Activated T-helper 17 cell treated with anti-CD3 and anti-CD28 coated beads, Interleukin-2, amount 50 U/mL, for 72 hours (primary cell): ENCODE data around the gene SPATA1. TPM values are rescaled to one million over a fixed set of nuclear protein-coding genes. Genes with fewer than 3 reads are reported as not detected.
A peak's percentile ranks its signal among the peaks of the same experiment; 100 is the strongest.
"Not testable (repeated sequence)": the region's sequence is repeated elsewhere in the genome, so short reads cannot be mapped to it uniquely, and the experiment has no call there.

ENCODE experiments used
- ATAC-seq: fragments of 150-1000 bp; cut with Tn5 transposase; replicated peaks from 2 replicates; pipeline ENCODE4 v1.10.0; 2021; ENCODE audit warnings: mild to moderate bottlenecking, moderate library complexity
- H3K27ac Mint-ChIP-seq: one replicate; pipeline ENCODE4 v1.8.0; 2022; ENCODE audit warnings: mixed read lengths
- H3K27me3 Mint-ChIP-seq: one replicate; pipeline ENCODE4 v1.8.0; 2022; ENCODE audit warnings: mixed read lengths
- H3K36me3 Mint-ChIP-seq: one replicate; pipeline ENCODE4 v1.8.0; 2022; ENCODE audit warnings: low read depth, mild to moderate bottlenecking, mixed read lengths
- H3K4me1 Mint-ChIP-seq: one replicate; pipeline ENCODE4 v1.8.0; 2022; ENCODE audit warnings: mixed read lengths
- H3K4me3 Mint-ChIP-seq: one replicate; pipeline ENCODE4 v1.8.0; 2022; ENCODE audit warnings: mild to moderate bottlenecking, mixed read lengths
- H3K9me3 Mint-ChIP-seq: one replicate; pipeline ENCODE4 v1.8.0; 2022; ENCODE audit warnings: mixed read lengths
- total RNA-seq, 2 donors: library from RNA; stranded (reverse); gene quantifications; one replicate each; pipeline ENCODE4 v1.2.3, GENCODE V29; 2022

SPATA1 gene
- total RNA-seq, 2 donors from 2014 or later = 0.65 to 1.7 TPM

DNA sequence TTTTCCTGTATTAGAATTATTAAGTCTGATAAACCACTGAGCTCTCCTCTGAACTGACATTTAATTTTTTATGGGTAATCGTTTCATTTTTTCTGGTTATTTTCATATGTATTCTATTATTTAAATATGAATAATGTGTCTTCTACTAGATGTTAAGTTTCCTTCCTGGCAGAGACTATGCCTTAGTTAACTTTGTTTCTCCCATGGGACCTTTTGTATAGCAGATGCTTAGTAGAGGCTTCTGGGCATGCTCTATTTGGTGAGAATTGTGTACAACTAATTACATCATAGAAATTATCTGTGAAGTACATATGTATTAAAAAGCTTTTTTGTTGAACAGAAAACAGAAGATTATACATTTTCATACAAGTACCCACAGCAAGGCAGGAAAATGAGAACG lies 44.6 kb downstream of the SPATA1 start:
- no peak for ATAC-seq
- peaks cover 22% of the 10 kb centered on the region for H3K36me3 Mint-ChIP-seq
- H3K9me3 Mint-ChIP-seq = no peaks in the 10 kb centered on the region
- H3K4me3 Mint-ChIP-seq = no peak overlapping the region
- H3K27ac Mint-ChIP-seq = no peak overlapping the region
- H3K27me3 Mint-ChIP-seq = no peaks in the 10 kb centered on the region
- no peaks in the 10 kb centered on the region for H3K4me1 Mint-ChIP-seq

DNA sequence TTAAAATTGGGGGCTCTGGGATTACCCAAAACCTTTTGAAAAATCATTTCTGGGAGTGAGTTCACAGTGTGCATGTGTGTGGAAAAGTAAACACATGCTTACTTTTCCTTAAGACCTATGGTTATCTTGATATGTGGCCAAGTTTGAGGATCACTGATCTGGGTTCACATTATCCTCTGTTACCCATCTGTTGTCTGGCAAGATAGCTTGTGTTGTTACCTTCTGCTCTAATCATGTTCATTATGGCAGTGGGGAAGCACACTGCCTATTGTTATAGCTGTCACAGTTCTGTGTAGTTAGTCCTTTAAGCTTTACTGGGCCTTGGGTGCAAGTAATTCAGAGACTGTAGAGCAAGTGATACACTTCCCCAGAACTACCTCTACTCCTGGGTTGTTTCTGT lies 63.0 kb downstream of the SPATA1 start:
- Mint-ChIP-seq H3K36me3 (peaks cover 84% of the 10 kb centered on the region), H3K27ac (no peak overlapping the region), H3K4me3 (no peak overlapping the region), H3K4me1 (peaks cover 24% of the 10 kb centered on the region), H3K27me3 (no peaks in the 10 kb centered on the region), H3K9me3 (no peaks in the 10 kb centered on the region)
- no peak for ATAC-seq

DNA sequence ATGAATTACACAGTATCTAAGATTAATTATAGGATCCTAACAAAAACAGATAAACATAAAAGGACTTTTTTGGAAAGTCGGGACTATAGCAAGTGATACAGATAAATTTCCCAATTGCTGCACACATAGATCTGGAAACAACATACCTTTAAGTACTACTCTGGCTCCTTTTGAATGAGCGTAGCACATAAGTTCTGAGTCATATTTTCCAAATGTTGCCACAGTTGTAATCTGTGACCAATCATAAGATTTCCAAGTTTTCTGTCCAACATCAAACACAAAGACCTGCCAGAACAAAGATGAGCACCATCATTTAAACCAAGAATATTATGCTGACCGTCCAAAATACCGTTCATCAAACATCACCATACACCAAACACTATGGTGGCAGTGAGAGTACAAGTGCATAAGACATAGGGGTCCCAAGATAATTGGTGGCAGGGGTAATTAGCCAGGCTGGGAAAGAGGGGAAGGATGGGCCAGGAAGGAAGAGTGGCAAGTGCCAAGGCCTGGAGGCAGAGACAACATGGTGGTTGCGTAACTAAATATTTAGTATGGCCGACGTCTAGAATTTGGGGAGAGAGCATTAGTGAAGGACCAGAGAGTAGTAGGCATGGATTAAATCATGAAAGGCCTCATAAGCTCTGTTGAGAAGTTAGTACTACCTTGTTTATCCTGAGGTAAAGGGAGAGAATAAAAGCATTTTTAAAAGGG lies 64.4 kb downstream of the SPATA1 start:
- no peak for ATAC-seq
- Mint-ChIP-seq H3K4me1 (peaks cover 36% of the 10 kb centered on the region), H3K27ac (peak overlapping the region; percentile 100), H3K4me3 (peak overlapping the region; percentile 98), H3K9me3 (no peaks in the 10 kb centered on the region), H3K36me3 (peaks cover 76% of the 10 kb centered on the region), H3K27me3 (no peaks in the 10 kb centered on the region)

DNA sequence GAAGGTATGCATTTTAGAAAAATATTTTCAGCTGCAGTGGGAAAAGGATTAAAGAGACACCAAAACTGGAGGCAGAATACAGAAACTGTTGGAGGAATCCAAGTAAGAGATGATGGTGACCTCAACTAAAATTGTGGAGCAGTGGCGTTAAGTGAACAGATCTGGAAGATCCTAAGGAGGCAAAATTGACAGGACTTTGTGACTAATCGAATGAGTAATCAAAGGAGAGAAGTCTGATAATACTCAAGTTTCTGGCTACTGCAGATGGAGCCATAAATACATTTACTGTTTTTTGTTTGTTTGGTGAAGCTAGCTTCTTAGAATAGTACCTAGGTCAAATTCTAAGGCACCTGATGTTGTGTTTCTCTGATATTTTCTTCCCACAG lies 65.0 kb downstream of the SPATA1 start:
- Mint-ChIP-seq H3K4me1 (peaks cover 36% of the 10 kb centered on the region), H3K9me3 (no peaks in the 10 kb centered on the region), H3K36me3 (peaks cover 70% of the 10 kb centered on the region), H3K27me3 (no peaks in the 10 kb centered on the region), H3K27ac (peak overlapping the region; percentile 100), H3K4me3 (peak overlapping the region; percentile 98)
- ATAC-seq = no peak

DNA sequence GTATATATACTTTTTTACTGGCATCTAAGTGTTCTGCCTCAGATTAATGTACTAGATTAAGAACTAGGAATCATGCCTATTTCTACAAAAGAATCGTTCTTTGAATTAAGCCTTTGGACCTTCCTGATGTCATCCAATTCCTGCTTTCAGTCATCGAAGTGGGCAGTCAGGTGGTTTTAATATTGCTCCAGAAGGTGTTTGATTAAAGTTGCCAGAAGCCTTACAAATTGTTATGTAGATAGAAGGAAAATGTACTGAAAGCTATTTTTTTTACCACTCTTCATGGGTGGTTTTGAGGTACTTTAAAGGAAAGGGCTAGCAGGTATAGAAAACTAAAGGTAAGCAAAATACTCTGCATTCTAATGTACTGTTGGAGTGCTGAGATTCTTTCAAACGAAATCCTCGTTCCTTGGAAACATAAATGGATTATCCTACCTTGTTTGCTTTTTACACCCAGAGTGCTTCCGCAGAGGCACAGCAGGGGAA lies 67.3 kb downstream of the SPATA1 start:
- Mint-ChIP-seq H3K9me3 (no peaks in the 10 kb centered on the region), H3K4me1 (peaks cover 36% of the 10 kb centered on the region), H3K27me3 (no peaks in the 10 kb centered on the region), H3K36me3 (peaks cover 51% of the 10 kb centered on the region), H3K4me3 (peak overlapping the region; percentile 98), H3K27ac (peak overlapping the region; percentile 100)
- peak; percentile 9 for ATAC-seq

DNA sequence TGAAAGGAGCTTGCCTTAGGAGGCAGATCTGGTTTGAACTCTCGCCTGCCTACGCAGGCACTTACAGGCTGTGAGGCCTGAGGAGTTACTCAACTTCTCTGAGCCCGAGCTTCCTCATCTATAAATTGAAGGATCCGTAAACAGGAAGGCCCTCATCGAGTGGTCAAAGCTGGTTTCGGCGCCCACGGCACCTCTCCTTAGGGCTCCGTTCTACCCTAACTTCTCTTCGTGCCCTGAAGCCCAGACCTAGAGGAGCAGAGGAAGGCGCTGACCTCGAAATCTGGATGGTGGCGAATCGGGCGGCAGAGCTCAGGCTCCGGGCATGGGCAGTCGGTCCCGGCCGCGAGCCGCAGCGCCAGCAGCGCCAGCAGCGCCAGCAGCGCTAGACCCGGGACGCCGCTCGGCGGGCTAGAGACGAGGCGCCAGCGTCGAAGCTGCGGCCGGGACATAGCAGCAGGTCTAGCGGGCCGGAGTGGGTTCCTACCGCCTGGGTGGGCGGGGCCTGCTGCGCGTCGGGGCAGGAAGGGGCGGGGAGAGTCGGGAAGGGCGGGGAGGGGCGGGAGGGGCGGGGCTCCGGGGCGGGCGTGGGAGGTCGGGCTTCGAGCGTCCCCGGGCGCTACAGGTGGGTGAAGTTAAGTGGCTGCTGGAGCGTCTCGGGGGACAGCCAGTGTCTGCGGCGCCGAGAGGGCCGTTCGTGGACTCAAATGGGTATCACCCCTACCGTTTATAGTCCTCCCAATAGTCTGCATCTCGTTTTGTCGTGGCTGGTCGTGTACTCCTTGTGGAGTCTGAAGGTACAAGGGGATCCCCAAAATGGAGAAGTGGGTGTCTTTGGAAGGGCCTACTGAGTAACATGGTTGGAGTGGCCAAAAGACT lies 68.0 kb downstream of the SPATA1 start, which contains the start of gene CTBS:
Gene CTBS, minus strand, starts transcription at position 474 of the 876 bp plus-strand sequence. Its CDS starts 25 bp downstream, at position 449.
- no peaks in the 10 kb centered on the region for H3K9me3 Mint-ChIP-seq
- H3K27ac Mint-ChIP-seq = peak within 1 kb of the TSS; percentile 100
- peak; percentile 86 for ATAC-seq
- H3K27me3 Mint-ChIP-seq = no peaks in the 10 kb centered on the region
- peak within 1 kb of the TSS; percentile 98 for H3K4me3 Mint-ChIP-seq
- peaks cover 44% of the 10 kb centered on the region for H3K36me3 Mint-ChIP-seq
- H3K4me1 Mint-ChIP-seq = peaks cover 36% of the 10 kb centered on the region

DNA sequence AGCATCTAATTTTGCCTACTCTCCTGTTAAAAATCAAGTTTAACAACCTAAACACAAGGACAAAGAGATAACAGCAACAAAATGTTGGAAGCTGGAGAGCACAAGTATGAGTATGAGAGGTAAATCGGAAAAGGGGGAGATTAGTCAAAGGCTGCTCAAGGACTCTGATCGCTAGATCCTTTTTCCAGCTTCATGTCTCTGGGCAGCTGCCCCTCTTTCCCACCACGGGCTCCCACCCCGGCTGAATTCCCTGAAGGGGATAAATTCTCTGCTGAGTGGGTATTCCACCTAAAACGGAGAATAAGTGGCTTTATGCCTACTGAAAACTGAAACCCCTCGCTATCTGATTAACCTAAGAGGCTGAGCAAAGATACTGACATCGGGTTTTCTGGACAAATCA lies 68.8 kb downstream of the SPATA1 start:
- Mint-ChIP-seq H3K4me1 (peaks cover 36% of the 10 kb centered on the region), H3K36me3 (peaks cover 39% of the 10 kb centered on the region), H3K4me3 (peak overlapping the region; percentile 98), H3K9me3 (no peaks in the 10 kb centered on the region), H3K27ac (peak overlapping the region; percentile 100), H3K27me3 (no peaks in the 10 kb centered on the region)
- no peak for ATAC-seq

DNA sequence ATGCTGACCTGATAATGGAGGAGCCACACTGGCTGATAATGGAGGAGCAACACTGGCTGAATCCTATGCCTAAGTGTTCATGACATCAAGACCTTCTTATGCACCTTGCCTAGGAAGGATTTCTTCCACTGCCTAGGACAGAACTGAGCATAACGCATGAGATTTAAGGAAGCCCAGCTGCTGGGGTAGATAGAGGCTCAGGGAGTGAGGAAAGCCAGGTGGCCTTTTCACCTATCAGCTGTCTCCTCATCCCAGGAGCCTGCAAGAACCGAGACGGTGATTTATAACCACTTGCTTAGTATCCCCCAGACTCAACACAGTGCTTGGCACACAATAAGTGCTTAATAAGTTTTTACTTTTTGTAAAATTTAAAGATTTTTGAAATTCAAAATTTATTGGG lies 75.5 kb downstream of the SPATA1 start:
- no peak overlapping the region for H3K27ac Mint-ChIP-seq
- ATAC-seq = no peak
- no peaks in the 10 kb centered on the region for H3K36me3 Mint-ChIP-seq
- H3K9me3 Mint-ChIP-seq = no peaks in the 10 kb centered on the region
- no peaks in the 10 kb centered on the region for H3K4me1 Mint-ChIP-seq
- peaks cover 3% of the 10 kb centered on the region for H3K27me3 Mint-ChIP-seq
- H3K4me3 Mint-ChIP-seq = no peak overlapping the region

DNA sequence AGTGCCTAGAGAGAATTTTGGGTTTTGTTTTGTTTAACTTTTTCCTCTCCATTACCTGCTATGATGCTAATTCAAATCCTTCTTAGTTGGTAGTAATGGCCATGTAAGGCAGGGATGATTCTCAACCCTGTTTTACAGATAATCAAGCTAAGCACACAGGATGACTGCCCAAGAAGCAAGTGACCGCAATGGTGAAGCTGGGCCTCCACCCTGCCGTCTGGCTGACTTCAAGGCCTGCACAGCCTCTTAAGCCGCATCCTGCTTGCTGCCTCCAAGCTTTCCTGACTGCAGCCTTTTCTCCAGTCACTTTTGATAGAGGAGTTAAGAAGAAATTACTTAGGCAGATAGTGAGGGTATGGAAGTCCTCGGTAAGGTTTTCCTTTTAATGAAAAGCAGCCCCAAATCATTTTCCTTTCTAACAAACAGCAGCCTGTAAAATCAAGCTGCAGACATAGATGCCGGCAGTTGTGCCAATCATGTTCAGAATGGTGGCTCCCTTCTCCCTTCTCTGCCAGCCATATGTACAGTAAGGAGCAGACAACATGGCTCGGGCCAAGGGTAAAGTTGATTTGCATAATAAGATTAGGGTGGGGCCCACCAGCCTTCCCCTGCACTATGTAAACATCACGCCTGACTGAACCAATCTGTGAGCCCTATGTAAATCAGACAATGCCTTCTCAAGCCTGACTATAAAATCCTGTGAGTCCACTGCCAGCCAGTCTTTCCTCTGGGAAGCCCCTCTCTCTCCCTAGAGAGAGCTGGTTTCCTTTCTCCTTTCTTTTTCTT lies 76.8 kb downstream of the SPATA1 start:
- Mint-ChIP-seq H3K9me3 (no peaks in the 10 kb centered on the region), H3K36me3 (no peaks in the 10 kb centered on the region), H3K4me1 (no peaks in the 10 kb centered on the region), H3K4me3 (no peak overlapping the region), H3K27ac (no peak overlapping the region), H3K27me3 (peaks cover 3% of the 10 kb centered on the region)
- ATAC-seq = no peak

DNA sequence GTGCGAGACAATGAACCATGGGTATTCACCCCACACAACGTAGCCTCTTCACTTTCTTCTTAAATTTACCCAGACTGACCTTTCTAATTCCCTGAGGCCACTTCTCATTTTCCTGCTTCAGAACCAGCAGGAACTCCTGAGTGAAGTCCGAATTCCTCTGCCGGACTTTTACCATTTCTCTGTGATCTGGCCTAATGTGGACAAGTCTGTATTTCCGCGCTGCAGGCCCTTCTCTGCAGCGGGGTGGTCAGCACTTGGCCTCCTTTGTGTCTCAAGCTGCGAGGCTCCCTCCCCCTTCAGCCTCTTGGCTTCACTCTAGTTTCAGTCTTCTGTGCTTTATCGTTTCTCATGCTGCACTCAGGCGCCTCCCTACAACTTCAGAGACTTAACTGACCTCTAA lies 77.5 kb downstream of the SPATA1 start:
- Mint-ChIP-seq H3K9me3 (no peaks in the 10 kb centered on the region), H3K27me3 (peaks cover 3% of the 10 kb centered on the region), H3K27ac (no peak overlapping the region), H3K4me3 (no peak overlapping the region), H3K36me3 (no peaks in the 10 kb centered on the region), H3K4me1 (no peaks in the 10 kb centered on the region)
- ATAC-seq = no peak

DNA sequence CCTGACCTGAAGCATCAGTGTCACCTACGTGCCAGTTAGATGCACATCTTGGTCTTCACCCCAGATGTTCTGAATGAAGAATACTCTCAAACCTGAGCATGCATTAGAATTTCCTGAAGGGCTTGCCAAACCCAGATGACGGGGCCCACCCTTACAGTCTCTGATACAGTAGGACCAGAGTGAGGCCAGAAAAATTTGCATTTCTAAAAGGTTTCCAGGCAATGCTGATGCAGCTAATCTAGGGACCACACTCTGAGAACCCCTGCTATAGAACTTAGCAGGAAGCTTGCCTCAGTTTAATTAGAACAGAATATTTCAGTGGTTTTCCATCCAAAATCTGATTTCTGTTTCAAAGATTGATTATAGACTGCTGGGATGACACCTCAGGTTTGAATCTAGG lies 77.9 kb downstream of the SPATA1 start:
- no peaks in the 10 kb centered on the region for H3K9me3 Mint-ChIP-seq
- H3K36me3 Mint-ChIP-seq = no peaks in the 10 kb centered on the region
- H3K4me3 Mint-ChIP-seq = no peak overlapping the region
- H3K27me3 Mint-ChIP-seq = peaks cover 3% of the 10 kb centered on the region
- no peak for ATAC-seq
- H3K27ac Mint-ChIP-seq = no peak overlapping the region
- no peaks in the 10 kb centered on the region for H3K4me1 Mint-ChIP-seq

DNA sequence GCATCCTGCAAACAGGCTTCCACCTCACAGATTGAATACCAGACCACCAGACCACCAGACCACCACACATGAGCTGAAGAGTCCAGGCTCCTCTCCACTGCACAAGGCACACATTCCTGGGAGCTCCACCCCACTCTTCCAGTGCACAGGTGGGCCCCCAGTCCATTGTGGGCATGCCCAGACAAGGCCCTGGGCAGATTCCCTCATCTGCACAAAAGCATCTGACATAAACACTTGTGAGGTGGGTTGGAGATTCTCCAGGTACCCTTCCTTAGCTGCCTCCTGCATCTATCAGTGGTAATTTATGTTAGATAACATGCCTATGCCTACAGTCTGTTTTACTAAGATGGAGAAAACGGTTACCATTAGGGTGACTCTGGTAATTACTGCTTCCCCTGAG lies 79.6 kb downstream of the SPATA1 start:
- Mint-ChIP-seq H3K27ac (no peak overlapping the region), H3K4me1 (no peaks in the 10 kb centered on the region), H3K36me3 (no peaks in the 10 kb centered on the region), H3K9me3 (peaks cover 3% of the 10 kb centered on the region), H3K27me3 (peaks cover 11% of the 10 kb centered on the region), H3K4me3 (no peak overlapping the region)
- ATAC-seq = no peak

DNA sequence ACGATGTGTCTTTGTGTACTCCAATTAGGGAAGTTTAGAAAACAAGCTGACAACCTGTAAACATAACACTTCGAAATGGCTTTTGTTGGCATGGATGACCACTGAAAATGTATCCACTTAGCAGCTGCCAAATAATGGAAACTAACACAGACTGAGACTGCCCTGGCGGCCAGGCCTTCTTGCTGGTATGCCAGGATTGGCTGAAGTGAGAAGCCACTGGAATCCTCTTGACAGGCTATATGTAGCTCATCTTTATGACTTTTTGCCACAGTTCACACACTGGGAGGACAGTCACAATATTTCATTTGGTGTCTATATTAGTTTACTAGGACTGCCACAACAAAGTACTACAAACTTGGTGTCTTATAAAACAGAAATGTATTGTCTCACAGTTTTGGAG lies 80.9 kb downstream of the SPATA1 start:
- Mint-ChIP-seq H3K36me3 (no peaks in the 10 kb centered on the region), H3K4me3 (no peak overlapping the region), H3K27me3 (peaks cover 15% of the 10 kb centered on the region), H3K9me3 (peaks cover 4% of the 10 kb centered on the region), H3K27ac (no peak overlapping the region), H3K4me1 (no peaks in the 10 kb centered on the region)
- no peak for ATAC-seq

DNA sequence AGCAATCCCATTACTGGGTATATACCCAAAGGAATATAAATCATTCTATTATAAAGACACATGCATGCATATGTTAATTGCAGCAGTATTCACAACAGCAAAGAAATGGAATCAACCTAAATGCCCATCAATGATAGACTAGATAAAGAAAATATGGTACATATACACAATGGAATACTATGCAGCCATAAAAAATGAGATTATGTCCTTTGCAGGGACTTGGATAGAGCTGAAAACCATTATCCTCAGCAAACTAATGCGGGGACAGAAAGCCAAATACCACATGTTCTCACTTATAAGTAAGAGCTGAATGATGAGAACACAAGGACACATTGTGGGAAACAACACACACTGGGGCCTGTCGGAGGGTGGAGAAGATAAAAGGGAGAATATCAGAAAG lies 88.8 kb downstream of the SPATA1 start:
- H3K27ac Mint-ChIP-seq, H3K36me3 Mint-ChIP-seq, ATAC-seq, H3K9me3 Mint-ChIP-seq, H3K4me3 Mint-ChIP-seq: not testable (repeated sequence)
- Mint-ChIP-seq H3K27me3 (peaks cover 10% of the 10 kb centered on the region), H3K4me1 (peaks cover 19% of the 10 kb centered on the region)
